ENCODE measurements around the gene LITAFD.

GRCh38 chr16:8878523-8878911, 3.6 kb upstream of the LITAFD start:
- TF ChIP-seq, protein P1, sequence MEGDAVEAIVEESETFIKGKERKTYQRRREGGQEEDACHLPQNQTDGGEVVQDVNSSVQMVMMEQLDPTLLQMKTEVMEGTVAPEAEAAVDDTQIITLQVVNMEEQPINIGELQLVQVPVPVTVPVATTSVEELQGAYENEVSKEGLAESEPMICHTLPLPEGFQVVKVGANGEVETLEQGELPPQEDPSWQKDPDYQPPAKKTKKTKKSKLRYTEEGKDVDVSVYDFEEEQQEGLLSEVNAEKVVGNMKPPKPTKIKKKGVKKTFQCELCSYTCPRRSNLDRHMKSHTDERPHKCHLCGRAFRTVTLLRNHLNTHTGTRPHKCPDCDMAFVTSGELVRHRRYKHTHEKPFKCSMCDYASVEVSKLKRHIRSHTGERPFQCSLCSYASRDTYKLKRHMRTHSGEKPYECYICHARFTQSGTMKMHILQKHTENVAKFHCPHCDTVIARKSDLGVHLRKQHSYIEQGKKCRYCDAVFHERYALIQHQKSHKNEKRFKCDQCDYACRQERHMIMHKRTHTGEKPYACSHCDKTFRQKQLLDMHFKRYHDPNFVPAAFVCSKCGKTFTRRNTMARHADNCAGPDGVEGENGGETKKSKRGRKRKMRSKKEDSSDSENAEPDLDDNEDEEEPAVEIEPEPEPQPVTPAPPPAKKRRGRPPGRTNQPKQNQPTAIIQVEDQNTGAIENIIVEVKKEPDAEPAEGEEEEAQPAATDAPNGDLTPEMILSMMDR (IDR thresholded peaks at IDR 0.05): no peak
- TF ChIP-seq POLR2AphosphoS5 (IDR thresholded peaks at IDR 0.05) (peak in 1 of 2 donors; percentile 18), POLR2A (IDR thresholded peaks at IDR 0.05; ENCODE audit: low read depth) (no peak), EP300 (IDR thresholded peaks at IDR 0.05) (no peak)

Measured in esophagus muscularis mucosa (tissue), 4 donors.